G401 (cell line): ENCODE measurements around the gene KBTBD6. TPM values are rescaled to one million over a fixed set of nuclear protein-coding genes. Genes with fewer than 3 reads are reported as not detected.

Experiments used
- total RNA-seq: library from RNA; depleted of rRNA; stranded (reverse); fragments of >200 nt; shearing (Covaris generic); gene quantifications from 2 replicates; pipeline ENCODE4 v1.2.3, GENCODE V29; 2014; rRNA removed

KBTBD6 gene
- total RNA-seq, 1 experiment from 2014 or later, result 13.2 TPM

Other genes starting within 250 kb of the KBTBD6 start
- gene ELF1, start 113.5 kb downstream of the KBTBD6 start, total RNA-seq, result 6.7 and 9.0 TPM in 2 replicates
- gene WBP4, start 71.3 kb downstream of the KBTBD6 start, total RNA-seq, result 9.7 and 16.5 TPM in 2 replicates
- gene KBTBD7, start 61.8 kb upstream of the KBTBD6 start, total RNA-seq, result 7.5 and 7.9 TPM in 2 replicates
- 8.2 and 14.4 TPM in 2 replicates for gene MTRF1, start 130.8 kb upstream of the KBTBD6 start, total RNA-seq
- 8.9 and 13.8 TPM in 2 replicates for gene NAA16, start 178.5 kb upstream of the KBTBD6 start, total RNA-seq